Epidermal melanocyte (primary cell): ENCODE data around the gene PDHX.
A peak's percentile ranks its signal among the peaks of the same experiment; 100 is the strongest.

Experiments used
- DNase-seq: peaks from one replicate; pipeline ENCODE4 v3.0.0; 2011; ENCODE audit warnings: low spot score; ENCODE audit not compliant: insufficient read length

Gene PDHX

GRCh38 chr11:34957206-34957605 lies 40.8 kb downstream of the PDHX start:
- no peak for DNase-seq

DNA sequence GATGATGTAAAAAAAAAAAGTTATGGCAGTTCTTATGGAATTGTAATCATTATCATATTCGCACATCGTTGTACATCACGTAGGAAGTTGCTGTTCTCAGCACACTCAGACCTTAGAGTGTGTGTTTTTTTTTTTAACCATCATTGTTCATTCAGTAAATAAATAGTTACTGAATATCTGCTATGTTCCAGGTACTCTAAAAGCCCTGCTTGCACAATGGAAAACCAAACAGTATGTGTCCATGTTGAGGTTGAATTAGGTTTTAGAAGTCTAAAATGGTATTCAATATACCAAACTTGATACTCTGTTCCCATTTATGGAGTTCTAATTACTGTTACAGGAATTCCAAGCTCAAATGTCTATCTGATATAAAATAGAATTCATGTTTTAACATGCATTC lies 41.2 kb downstream of the PDHX start:
- no peak for DNase-seq

GRCh38 chr11:34959770-34960169 lies 43.4 kb downstream of the PDHX start:
- no peak for DNase-seq

- no peak for DNase-seq
Measured at GRCh38 chr11:34960277-34960676, 43.9 kb downstream of the PDHX start.

GRCh38 chr11:34962034-34962433 lies 45.6 kb downstream of the PDHX start:
- no peak for DNase-seq

GRCh38 chr11:34963351-34963750 lies 46.9 kb downstream of the PDHX start:
- no peak for DNase-seq

- DNase-seq: no peak
Measured at GRCh38 chr11:34964610-34965331, 48.4 kb downstream of the PDHX start.

DNA sequence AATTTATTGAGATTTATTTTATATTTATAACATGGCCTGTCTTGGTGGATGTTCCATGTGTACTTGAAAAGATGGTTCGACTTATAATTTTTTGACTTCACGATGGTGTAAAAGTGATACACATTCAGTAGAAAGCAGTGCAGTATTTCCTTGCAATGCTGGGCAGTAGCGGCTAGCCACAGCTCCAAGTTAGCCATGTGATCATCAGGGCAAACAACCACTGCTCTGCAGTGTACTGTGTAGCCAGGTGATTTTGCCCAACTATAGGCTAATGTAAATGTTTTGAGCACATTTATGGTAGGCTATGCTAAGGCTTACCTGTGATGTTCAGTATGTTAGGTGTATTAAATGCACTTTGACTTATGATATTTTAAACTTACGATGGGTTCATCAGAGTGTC lies 52.4 kb downstream of the PDHX start:
- no peak for DNase-seq

- DNase-seq: no peak
Measured at GRCh38 chr11:34970033-34970432, 53.6 kb downstream of the PDHX start.

DNA sequence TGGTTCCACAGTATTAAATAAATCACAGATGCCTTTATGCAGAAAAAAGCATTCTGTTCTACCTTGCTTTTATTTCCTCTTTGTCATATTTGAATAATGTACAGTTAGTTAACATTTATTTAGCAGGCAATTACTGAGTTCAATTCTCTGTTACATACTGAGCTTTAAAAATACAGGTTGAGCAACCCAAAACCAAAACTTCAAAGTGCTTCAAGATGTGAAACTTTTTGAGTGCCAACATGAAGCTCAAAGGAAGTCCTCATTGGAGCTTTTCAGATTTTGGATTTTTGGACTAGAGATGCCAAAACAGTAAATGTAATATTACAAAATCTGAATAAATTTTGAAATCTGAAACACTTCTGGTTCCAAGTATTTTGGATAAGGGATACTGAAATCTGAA lies 54.1 kb downstream of the PDHX start:
- DNase-seq: no peak

DNA sequence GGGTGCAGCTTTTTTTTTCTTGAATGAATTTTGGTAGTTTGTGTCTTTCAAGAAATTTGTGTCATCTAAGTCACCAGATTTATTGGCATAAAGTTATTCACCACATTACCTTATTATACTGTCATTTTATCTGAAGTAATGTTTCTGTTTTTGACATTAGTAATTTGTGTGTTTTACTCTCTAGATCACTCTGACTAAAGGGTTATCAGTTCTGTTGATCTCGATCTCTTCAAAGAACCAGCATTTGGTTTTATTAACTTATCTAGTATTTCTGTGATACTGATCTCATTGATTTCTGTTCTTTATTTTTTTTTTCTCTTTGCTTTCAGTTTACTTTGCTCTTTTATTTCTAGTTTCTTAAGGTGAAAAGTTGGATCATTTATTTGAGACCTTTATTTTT lies 55.5 kb downstream of the PDHX start:
- no peak for DNase-seq

DNA sequence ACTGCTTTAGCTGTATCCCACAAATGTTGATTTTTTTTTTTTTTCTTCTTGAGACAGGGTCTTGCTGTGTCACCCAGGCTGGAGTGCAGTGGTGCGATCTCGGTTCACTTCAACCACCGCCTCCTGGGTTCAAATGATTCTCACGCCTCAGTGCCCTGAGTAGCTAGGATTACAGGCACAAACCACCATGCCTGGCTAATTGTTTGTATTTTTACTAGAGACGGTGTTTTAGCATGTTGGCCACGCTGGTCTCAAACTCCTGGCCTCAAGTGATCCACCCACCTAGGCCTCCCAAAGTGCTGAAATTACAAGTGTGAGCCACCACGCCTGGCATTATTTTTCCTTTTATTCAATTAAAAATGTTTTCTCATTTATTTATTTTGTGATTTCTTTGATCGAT lies 55.9 kb downstream of the PDHX start:
- DNase-seq: no peak

DNA sequence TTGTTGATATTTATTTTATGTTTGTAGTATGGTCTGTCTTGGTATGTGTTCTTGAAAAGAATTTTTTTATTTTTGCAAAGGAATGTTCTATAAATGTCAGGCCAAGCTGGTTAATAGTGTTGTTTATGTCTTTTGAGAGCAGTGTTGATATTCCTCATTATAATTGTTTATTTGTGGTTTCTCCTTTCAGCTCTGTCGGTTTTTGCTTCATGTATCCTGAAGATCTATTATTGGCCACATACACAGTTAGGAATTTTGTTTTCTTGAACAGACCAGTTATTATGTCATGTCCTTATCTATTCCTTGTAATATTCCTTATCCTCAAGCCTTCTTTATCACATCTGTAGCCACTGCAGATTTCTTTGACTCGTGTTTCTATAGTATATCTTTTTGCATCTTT lies 56.5 kb downstream of the PDHX start:
- peak; percentile 40 for DNase-seq

DNA sequence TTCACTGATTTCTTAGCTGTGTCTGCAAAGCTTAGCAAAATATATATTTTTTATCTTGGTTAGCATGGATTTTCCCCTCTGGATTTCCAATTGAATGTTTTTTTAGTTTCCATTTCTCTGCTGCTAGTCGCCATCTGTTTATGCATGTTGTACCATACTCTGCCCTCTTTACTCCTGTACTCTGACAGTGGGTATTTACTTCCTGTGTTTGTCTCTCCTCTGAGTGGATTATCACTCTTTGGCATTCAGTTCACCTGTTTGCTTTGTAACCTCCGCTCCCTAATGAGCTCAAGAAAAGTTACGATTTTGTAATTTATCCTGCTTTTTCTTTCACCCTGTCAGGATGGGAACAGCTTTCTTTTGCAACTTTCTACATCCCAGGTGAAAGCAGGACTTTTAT lies 59.1 kb downstream of the PDHX start:
- no peak for DNase-seq

DNA sequence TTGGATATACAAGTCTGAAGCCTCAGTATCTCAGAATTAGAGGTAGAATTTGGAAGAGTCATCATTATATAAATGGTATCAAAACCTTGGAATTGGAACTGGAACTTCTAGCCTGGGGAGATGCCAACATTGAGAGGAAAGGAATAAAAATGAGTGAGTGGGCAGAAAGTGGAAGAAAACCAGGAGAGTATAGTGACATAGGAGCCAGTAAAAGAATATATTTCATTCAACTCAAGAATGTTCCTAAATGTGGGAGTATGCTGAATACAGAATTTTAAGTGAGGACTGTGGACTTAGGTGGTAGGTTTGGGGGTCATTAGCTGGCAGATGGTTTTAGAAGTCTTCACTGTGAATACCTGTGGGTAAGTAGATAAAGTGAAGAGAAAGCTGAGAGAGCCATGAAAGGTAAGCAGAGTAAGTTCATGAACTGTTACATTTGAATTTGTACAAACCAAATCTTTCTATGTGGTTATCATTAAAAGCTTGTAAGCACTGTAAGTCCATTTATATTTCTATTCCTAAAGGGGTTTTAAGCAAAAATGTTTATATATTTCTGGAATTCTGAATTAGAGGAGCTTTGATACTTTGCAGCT lies 60.2 kb downstream of the PDHX start:
- no peak for DNase-seq

DNA sequence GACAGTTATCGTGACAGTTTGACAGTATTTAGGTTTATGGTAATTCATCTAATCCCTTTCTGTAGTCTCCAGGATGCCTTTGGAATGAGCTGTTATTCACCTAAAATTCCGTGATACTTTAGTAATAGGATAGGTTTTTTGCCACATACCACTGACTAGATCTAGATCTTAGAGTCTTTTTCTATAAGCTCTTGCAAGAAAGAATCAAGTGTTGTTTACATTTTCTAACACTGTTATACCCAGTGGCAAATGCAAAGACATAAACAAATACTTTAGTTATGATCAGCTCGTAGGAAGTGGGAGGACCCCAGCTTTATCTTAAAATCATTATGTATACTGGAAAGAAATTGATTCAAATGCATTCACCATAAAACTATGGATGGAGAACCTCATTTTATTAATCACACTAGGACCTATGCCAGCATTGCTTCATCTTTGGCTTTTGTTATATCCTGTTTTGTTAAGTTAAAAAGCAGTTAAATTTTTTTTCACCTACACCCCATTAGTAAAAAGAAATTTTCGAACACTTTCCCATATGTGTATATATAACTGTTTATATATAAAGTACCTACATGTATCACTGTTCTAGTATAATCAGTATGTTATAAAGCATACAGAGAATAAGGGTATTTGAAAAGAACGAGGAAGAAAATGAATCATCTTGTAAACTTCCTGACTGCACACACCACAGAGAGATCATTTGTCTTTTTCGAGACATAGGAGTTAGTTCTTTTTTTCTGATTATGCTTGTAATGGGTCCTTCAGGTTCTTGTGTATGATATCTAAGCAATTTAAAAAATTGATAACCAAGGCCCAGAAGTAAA lies 60.9 kb downstream of the PDHX start:
- peak; percentile 21 for DNase-seq

DNA sequence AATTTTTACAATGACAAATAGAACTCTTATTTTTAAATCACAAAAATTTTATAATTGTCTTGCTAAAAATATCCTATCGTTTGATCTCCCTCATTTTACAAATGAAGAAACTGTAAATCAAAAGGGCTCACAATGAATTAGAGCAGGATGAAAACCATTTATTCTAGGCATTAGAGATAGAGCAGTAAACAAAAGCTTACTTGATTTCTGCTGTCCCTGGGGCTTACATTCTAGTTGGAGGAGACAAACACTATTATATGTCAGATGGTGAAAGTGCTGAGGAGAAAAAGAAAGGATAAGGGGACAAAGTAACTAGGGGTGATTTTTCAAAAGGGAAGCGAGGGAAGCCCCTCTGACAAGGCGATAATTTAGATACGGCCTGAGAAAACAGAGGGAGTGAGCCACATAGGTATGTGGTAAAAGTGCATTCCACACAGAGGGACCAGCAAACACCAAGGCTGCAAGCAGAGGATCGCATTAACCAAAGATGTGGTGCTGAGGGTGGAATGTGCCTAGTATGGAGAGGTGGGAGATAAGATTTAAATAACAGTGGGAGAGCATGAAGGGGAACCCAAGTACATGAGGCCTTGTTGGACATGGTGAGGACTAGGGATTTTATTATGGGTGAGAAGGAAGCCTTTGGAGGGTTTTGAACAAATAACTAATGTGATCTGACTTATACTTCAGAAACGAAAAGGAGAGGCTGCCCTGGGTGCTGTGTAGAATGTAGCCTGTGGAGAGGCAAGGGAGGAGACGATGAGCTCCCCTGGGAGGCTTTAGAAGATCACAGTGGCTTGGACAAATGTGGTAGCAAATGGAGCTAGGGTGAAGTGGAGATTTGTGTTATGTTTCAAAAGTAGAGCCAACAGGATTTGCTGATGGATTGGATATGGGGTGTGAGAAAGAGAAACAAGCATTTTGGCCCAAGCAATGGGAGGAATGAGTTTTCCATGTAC lies 62.1 kb downstream of the PDHX start:
- DNase-seq: peak; percentile 30

DNA sequence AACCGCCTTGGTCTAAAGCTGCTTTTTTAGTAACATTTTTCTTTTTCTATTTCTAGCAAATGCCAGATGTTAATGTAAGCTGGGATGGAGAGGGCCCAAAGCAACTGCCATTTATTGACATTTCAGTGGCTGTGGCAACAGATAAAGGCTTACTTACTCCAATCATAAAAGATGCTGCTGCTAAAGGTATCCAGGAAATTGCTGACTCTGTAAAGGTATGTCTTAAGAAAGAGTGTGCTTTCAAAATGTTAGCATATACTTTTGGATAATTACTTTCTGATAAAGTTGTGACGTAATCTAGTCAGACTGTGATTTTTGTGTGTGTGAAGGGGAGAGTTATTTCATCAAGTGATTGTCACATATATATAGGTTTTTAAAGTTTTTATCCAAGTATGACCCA lies 68.1 kb downstream of the PDHX start:
- DNase-seq: no peak

- no peak for DNase-seq
Measured at GRCh38 chr11:34986883-34987520, 70.6 kb downstream of the PDHX start.

DNA sequence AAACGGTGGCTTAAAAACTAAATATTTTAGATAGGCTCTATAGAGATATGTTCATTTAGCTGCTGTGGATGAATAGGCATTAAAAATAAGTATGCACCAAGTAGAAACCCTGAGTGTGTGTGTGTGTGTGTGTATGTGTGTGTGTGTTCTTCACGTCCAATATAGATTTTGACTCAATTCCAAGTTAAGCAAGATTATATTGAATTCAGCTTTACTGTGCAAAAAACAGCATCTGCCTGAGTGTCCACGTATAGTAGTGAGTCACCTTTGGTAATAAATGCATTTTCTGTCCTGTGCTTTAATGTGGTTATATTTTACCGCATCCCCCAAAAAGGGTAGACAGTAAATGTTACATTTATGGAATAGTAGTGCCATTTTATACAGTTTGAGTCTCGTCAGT lies 71.2 kb downstream of the PDHX start:
- no peak for DNase-seq
